SK-N-SH treated with all-trans-retinoic acid at 6 μM for 48 hours (cell line): ENCODE data around the gene CHCHD6.

Source experiments
- ATAC-seq: fragments of 200-7000 bp; cut with Tn5 transposase; 3 replicates; pipeline ENCODE4 v1.9.1; 2020; ENCODE audit warnings: mild to moderate bottlenecking, moderate library complexity
- ARNTL ChIP-seq: fragments of 450-650 bp; formaldehyde crosslinking; IDR thresholded peaks from 2 replicates; pipeline ENCODE4 v1.5.0; 2020; ENCODE audit warnings: low read depth, mild to moderate bottlenecking, moderate library complexity, borderline replicate concordance
- BACH2 ChIP-seq: fragments of 250-450 bp; sonication (Bioruptor Pico); IDR thresholded peaks from 2 replicates; pipeline ENCODE4 v1.9.0; 2021; ENCODE audit warnings: mild to moderate bottlenecking, borderline replicate concordance
- CREB5 ChIP-seq: fragments of 250-450 bp; sonication (Bioruptor Pico); IDR thresholded peaks from 2 replicates; pipeline ENCODE4 v1.5.1; 2020; ENCODE audit warnings: low read depth, mild to moderate bottlenecking, moderate library complexity
- CSDC2 ChIP-seq: fragments of 250-450 bp; sonication (Bioruptor Pico); IDR thresholded peaks from 2 replicates; pipeline ENCODE4 v1.5.0; 2020; ENCODE audit warnings: mild to moderate bottlenecking, moderate library complexity
- CSRNP3 ChIP-seq: fragments of 250-450 bp; sonication (Bioruptor Pico); IDR thresholded peaks from 2 replicates; pipeline ENCODE4 v1.5.1; 2021; ENCODE audit warnings: mild to moderate bottlenecking, moderate library complexity
- ESRRG ChIP-seq: fragments of 250-450 bp; sonication (Bioruptor Pico); IDR thresholded peaks from 2 replicates; pipeline ENCODE4 v1.6.1; 2021; ENCODE audit warnings: mild to moderate bottlenecking
- GLIS3 ChIP-seq: fragments of 250-450 bp; sonication (Bioruptor Pico); IDR thresholded peaks from 2 replicates; pipeline ENCODE4 v1.5.0; 2020; ENCODE audit warnings: mild to moderate bottlenecking, moderate library complexity
- ISL1 ChIP-seq: fragments of 250-450 bp; sonication (Bioruptor Pico); IDR thresholded peaks from 2 replicates; pipeline ENCODE4 v2.1.2; 2022; ENCODE audit warnings: mild to moderate bottlenecking, moderate library complexity
- OSR1 ChIP-seq: fragments of 250-450 bp; sonication (Bioruptor Pico); IDR thresholded peaks from 2 replicates; pipeline ENCODE4 v1.8.0; 2022; ENCODE audit warnings: moderate library complexity, mild to moderate bottlenecking, inconsistent platforms
- PPARA ChIP-seq: fragments of 250-450 bp; sonication (Bioruptor Pico); IDR thresholded peaks from 2 replicates; pipeline ENCODE4 v1.5.0; 2020; ENCODE audit warnings: mild to moderate bottlenecking, borderline replicate concordance
- RARB ChIP-seq: fragments of 250-450 bp; sonication (Bioruptor Pico); IDR thresholded peaks from 2 replicates; pipeline ENCODE4 v1.8.0; 2021; ENCODE audit warnings: mild to moderate bottlenecking, moderate library complexity
- SNAI2 ChIP-seq: fragments of 250-450 bp; sonication (Bioruptor Pico); IDR thresholded peaks from 2 replicates; pipeline ENCODE4 v1.5.0; 2020; ENCODE audit warnings: mild to moderate bottlenecking, moderate library complexity
- TCF4 ChIP-seq: fragments of 250-450 bp; sonication (Bioruptor Pico); IDR thresholded peaks from 2 replicates; pipeline ENCODE4 v1.8.0; 2021; ENCODE audit warnings: mild to moderate bottlenecking, moderate library complexity, borderline replicate concordance
- TOX ChIP-seq: fragments of 250-450 bp; sonication (Bioruptor Pico); IDR thresholded peaks from 2 replicates; pipeline ENCODE4 v1.8.0; 2021; ENCODE audit warnings: mild to moderate bottlenecking, moderate library complexity, borderline replicate concordance
- ZC3H10 ChIP-seq: fragments of 250-450 bp; sonication (Bioruptor Pico); IDR thresholded peaks from 2 replicates; pipeline ENCODE4 v1.5.1; 2021; ENCODE audit warnings: mild to moderate bottlenecking, moderate library complexity
- ZFP3 ChIP-seq: fragments of 250-450 bp; sonication (Bioruptor Pico); IDR thresholded peaks from 2 replicates; pipeline ENCODE4 v1.5.0; 2020; ENCODE audit warnings: mild to moderate bottlenecking, moderate library complexity
- ZFP30 ChIP-seq: fragments of 450-650 bp; formaldehyde crosslinking; IDR thresholded peaks from 2 replicates; pipeline ENCODE4 v1.5.0; 2022; ENCODE audit warnings: mild to moderate bottlenecking, moderate library complexity
- ZNF565 ChIP-seq: fragments of 450-650 bp; formaldehyde crosslinking; conservative IDR thresholded peaks from 2 replicates; pipeline ENCODE4 v1.5.0; 2020; ENCODE audit warnings: low read depth, mild to moderate bottlenecking, moderate library complexity
- ZNF70 ChIP-seq: fragments of 450-650 bp; formaldehyde crosslinking; IDR thresholded peaks from 2 replicates; pipeline ENCODE4 v1.5.0; 2020; ENCODE audit warnings: mild to moderate bottlenecking, moderate library complexity
- ZNF8 ChIP-seq: fragments of 450-650 bp; formaldehyde crosslinking; IDR thresholded peaks from 2 replicates; pipeline ENCODE4 v1.5.0; 2020; ENCODE audit warnings: mild to moderate bottlenecking, moderate library complexity
- TF ChIP-seq, protein P1 (sequence below): fragments of 250-450 bp; sonication (Bioruptor Pico); IDR thresholded peaks from 2 replicates; pipeline ENCODE4 v1.8.0; 2020; ENCODE audit warnings: mild to moderate bottlenecking, moderate library complexity, borderline replicate concordance
- TF ChIP-seq, protein P2 (sequence below): fragments of 250-450 bp; sonication (Bioruptor Pico); IDR thresholded peaks from 2 replicates; pipeline ENCODE4 v1.8.0; 2021; ENCODE audit warnings: low read depth, mild to moderate bottlenecking, moderate library complexity, borderline replicate concordance
- TF ChIP-seq, protein P3 (sequence below): fragments of 250-450 bp; sonication (Bioruptor Pico); IDR thresholded peaks from 2 replicates; pipeline ENCODE4 v1.5.0; 2020; ENCODE audit warnings: mild to moderate bottlenecking, moderate library complexity

Gene CHCHD6

DNA sequence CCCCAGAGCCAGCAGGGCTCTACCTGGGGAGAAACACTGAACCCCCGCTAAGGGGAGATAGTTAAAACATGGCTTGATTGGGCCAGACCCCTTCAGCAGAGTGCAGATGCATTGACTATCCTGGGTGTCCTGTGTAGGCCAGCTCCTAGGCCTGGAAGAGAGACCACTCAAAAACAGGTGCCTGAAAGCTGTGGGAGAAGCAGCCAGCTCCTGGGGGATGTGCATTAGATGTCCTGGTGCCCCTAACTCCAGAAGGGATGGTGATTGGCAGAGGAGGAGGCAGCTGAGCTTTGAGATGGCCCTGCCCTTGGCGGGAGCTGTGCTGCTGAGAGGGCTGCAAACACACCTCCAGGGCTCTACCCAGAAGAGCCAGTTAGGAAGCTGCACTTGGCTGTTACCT, 189.6 kb downstream of the CHCHD6 start:
- TF ChIP-seq, protein P1, sequence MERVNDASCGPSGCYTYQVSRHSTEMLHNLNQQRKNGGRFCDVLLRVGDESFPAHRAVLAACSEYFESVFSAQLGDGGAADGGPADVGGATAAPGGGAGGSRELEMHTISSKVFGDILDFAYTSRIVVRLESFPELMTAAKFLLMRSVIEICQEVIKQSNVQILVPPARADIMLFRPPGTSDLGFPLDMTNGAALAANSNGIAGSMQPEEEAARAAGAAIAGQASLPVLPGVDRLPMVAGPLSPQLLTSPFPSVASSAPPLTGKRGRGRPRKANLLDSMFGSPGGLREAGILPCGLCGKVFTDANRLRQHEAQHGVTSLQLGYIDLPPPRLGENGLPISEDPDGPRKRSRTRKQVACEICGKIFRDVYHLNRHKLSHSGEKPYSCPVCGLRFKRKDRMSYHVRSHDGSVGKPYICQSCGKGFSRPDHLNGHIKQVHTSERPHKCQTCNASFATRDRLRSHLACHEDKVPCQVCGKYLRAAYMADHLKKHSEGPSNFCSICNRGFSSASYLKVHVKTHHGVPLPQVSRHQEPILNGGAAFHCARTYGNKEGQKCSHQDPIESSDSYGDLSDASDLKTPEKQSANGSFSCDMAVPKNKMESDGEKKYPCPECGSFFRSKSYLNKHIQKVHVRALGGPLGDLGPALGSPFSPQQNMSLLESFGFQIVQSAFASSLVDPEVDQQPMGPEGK (CRISPR knock-in tag): no peak
- TF ChIP-seq ARNTL (no peak), CSRNP3 (CRISPR knock-in tag) (no peak), ZNF70 (CRISPR knock-in tag) (no peak), ISL1 (CRISPR knock-in tag) (no peak), ZC3H10 (CRISPR knock-in tag) (no peak), ZFP3 (CRISPR knock-in tag) (no peak), TOX (CRISPR knock-in tag) (no peak), TCF4 (CRISPR knock-in tag) (no peak), ZFP30 (CRISPR knock-in tag) (no peak), ESRRG (CRISPR knock-in tag) (no peak), CSDC2 (CRISPR knock-in tag) (no peak), SNAI2 (CRISPR knock-in tag) (no peak), PPARA (CRISPR knock-in tag) (no peak), BACH2 (CRISPR knock-in tag) (no peak), CREB5 (CRISPR knock-in tag) (no peak), GLIS3 (CRISPR knock-in tag) (no peak), OSR1 (CRISPR knock-in tag) (no peak)
- TF ChIP-seq, protein P2, sequence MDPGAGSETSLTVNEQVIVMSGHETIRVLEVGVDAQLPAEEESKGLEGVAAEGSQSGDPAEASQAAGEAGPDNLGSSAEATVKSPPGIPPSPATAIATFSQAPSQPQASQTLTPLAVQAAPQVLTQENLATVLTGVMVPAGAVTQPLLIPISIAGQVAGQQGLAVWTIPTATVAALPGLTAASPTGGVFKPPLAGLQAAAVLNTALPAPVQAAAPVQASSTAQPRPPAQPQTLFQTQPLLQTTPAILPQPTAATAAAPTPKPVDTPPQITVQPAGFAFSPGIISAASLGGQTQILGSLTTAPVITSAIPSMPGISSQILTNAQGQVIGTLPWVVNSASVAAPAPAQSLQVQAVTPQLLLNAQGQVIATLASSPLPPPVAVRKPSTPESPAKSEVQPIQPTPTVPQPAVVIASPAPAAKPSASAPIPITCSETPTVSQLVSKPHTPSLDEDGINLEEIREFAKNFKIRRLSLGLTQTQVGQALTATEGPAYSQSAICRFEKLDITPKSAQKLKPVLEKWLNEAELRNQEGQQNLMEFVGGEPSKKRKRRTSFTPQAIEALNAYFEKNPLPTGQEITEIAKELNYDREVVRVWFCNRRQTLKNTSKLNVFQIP (CRISPR knock-in tag): no peak
- ATAC-seq: no peak

GRCh38 chr3:126894475-126894874, 190.4 kb downstream of the CHCHD6 start:
- no peak for ATAC-seq
- TF ChIP-seq, protein P3, sequence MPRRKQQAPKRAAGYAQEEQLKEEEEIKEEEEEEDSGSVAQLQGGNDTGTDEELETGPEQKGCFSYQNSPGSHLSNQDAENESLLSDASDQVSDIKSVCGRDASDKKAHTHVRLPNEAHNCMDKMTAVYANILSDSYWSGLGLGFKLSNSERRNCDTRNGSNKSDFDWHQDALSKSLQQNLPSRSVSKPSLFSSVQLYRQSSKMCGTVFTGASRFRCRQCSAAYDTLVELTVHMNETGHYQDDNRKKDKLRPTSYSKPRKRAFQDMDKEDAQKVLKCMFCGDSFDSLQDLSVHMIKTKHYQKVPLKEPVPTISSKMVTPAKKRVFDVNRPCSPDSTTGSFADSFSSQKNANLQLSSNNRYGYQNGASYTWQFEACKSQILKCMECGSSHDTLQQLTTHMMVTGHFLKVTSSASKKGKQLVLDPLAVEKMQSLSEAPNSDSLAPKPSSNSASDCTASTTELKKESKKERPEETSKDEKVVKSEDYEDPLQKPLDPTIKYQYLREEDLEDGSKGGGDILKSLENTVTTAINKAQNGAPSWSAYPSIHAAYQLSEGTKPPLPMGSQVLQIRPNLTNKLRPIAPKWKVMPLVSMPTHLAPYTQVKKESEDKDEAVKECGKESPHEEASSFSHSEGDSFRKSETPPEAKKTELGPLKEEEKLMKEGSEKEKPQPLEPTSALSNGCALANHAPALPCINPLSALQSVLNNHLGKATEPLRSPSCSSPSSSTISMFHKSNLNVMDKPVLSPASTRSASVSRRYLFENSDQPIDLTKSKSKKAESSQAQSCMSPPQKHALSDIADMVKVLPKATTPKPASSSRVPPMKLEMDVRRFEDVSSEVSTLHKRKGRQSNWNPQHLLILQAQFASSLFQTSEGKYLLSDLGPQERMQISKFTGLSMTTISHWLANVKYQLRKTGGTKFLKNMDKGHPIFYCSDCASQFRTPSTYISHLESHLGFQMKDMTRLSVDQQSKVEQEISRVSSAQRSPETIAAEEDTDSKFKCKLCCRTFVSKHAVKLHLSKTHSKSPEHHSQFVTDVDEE (CRISPR knock-in tag): no peak
- TF ChIP-seq CSDC2 (CRISPR knock-in tag) (no peak), OSR1 (CRISPR knock-in tag) (no peak), BACH2 (CRISPR knock-in tag) (no peak), ZNF8 (CRISPR knock-in tag) (no peak), CREB5 (CRISPR knock-in tag) (no peak), PPARA (CRISPR knock-in tag) (no peak), GLIS3 (CRISPR knock-in tag) (no peak), RARB (no peak), SNAI2 (CRISPR knock-in tag) (no peak), ESRRG (CRISPR knock-in tag) (no peak), ZNF565 (CRISPR knock-in tag) (no peak)
- TF ChIP-seq, protein P1 (CRISPR knock-in tag): no peak
